ENCODE measurements around the gene KDM2A.

DNA sequence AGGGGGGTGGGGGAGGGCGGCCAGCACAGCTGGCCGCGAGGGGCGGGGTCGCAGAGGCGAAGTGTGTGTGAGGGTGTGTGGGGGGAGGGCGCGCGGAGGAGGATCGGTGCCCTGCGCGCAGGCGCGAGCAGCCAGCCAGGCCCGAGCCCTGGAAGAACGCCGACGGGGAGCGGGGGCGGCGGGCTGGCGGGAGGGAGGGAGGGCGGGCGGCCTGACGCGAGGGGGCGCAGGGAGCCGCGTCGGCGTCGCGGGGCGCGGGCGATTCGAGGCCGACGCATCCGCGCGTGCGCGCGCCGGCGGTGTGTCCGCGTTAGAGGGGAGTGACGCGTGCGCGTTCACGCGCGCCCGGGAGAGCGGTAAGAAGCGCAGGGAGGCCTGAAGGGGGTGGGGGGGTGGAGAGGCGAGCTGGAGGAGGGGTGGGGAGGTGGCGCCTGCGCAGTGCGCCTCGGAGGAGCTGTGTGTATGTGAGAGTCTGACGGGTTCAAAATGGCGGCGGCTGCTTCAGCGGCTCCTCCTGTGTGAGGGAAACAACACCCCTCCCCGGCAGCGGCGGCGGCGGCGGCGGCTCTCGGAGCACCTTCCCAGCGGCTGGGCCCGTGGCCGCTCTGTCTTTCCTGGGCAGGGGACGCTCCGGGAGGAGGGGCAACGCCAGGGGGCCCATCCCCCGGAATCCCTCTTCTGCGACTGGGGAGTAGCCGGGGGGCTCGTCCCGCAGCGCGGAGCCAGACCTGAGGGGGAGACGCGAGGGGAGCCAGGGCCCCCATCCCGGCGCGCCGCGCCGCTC lies at the start of gene KDM2A:
- TF ChIP-seq CTCF (IDR thresholded peaks at IDR 0.05): peak in 3 of 4 donors; percentile 41 to 68 (median 58)
- peak; percentile 50 for TF ChIP-seq POLR2A (IDR thresholded peaks at IDR 0.05)
